Measurements from ENCODE around the gene CLK2. TPM values are rescaled to one million over a fixed set of nuclear protein-coding genes. Genes with fewer than 3 reads are reported as not detected.

The CLK2 gene
- total RNA-seq, 1 experiment from 2014 or later: 72.6 TPM

DNA sequence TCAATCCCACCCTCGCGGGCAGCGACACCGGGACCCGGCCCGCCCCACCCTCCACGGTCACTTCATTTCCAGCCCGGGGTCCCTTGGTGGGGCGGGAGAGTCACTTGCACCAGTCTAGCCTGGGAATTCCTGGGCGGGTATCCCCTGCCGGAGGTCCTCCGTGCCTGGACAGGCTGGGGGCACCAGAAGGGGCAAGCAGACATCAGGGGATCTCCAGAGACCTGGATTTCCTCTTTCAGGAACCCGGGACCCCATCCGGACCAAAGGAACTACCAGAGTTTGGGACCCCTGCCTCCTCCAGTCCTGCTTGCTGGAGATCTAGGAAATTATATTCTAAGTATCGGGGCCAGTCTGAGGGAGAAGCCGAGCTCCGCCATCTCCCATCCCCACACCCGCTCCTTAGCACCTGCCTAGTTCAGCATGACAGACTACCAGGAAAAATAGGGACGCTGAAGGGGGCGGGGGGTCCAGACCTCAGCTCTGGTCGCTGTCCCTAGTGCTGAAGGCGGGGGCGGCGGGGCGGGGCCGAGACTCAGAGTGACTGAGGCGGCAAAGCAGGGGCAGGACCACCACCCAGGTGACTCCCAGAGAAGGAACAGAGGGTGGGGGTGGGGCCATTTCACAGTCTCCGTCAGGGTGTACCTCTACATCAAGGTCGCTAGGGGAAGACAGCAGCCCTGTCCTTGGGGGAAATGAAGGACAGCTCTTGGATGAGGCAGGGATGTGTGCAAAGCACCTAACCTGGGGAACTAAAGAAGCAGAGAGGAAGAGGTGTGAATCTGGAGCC lies 4.8 kb upstream of the CLK2 start (continued):
- TF ChIP-seq YY1 (IDR thresholded peaks at IDR 0.05; ENCODE audit: extremely low read depth, insufficient replicate concordance, low read depth, low read length) (no peak), ZFX (IDR thresholded peaks at IDR 0.05) (no peak), CEBPB (IDR thresholded peaks at IDR 0.05; ENCODE audit: low read depth) (no peak), EZH2phosphoT487 (IDR thresholded peaks at IDR 0.05; ENCODE audit: borderline replicate concordance) (no peak)

- H3K27me3 ChIP-seq (ENCODE audit: insufficient read depth, low read length): no peaks in the 10 kb centered on the region
- H3K79me2 ChIP-seq (ENCODE audit: insufficient read depth, low read length): peaks cover 13% of the 10 kb centered on the region
- H3K4me2 ChIP-seq (ENCODE audit: low read length): peak within 1 kb of the TSS; percentile 100
- no peaks in the 10 kb centered on the region for H3K9me3 ChIP-seq (ENCODE audit: control insufficient read depth in 1 of 2, insufficient read depth in 1 of 2, low read depth in 1 of 2, low read length in 2 of 2)
- DNase-seq (ENCODE audit: low read depth, low spot score): peak; percentile 94
- no peaks in the 10 kb centered on the region for H3K36me3 ChIP-seq (ENCODE audit: control insufficient read depth in 1 of 2, insufficient read depth in 2 of 2, low read length in 2 of 2)
- peak within 1 kb of the TSS; percentile 65 for H2AFZ ChIP-seq (ENCODE audit: low read depth, low read length, poor library complexity, severe bottlenecking)
- CTCF ChIA-PET: interaction anchor here (0.6 to 1.1 kb wide), 7 partner anchors 25 to 991 kb away, joined by 3 to 6 read pairs (median 4); no protein-coding TSS in a partner anchor
- TSS peak; percentile 42 for BruUV-seq (replicated peaks)
- RAD21 ChIA-PET (ENCODE audit: low non-redundant PET in 1 of 2, low total read pairs in 2 of 2, uncharacterized antibody in 2 of 2, unreplicated experiment in 2 of 2): interaction anchor here in 1 of 2 experiments (0.6 to 0.8 kb wide), 3 partner anchors 9 to 360 kb away, joined by 3 to 8 read pairs (median 4); partner anchors contain the start of gene FDPS
- ATAC-seq: peak; percentile 71
- intact Hi-C loops (cut with micrococcal nuclease): loop anchor here (1.0 to 5.0 kb wide), 2 partner anchors 46 to 225 kb away; no protein-coding TSS in a partner anchor
- peak within 1 kb of the TSS; percentile 67 for H3K9ac ChIP-seq (ENCODE audit: low read length)
- H3K27ac ChIP-seq (ENCODE audit: low read depth, low read length): peak within 1 kb of the TSS; percentile 63
- H3K4me3 ChIP-seq (replicated peaks in 1 of 2; ENCODE audit: low read depth in 1 of 2, low read length in 2 of 2): peak within 1 kb of the TSS; percentile 76 to 85
- POLR2A ChIA-PET: interaction anchor here (1.0 kb wide), 1 partner anchor 30 kb away, joined by 5 read pairs; no protein-coding TSS in a partner anchor
- H4K20me1 ChIP-seq (ENCODE audit: insufficient read depth): no peaks in the 10 kb centered on the region
- H3K9me2 ChIP-seq (ENCODE audit: insufficient read depth): no peaks in the 10 kb centered on the region
- peaks cover 10 to 33% of the 10 kb centered on the region in 2 experiments for H3K4me1 ChIP-seq (ENCODE audit: control insufficient read depth in 1 of 2, insufficient read depth in 2 of 2, low read length in 2 of 2)
- TF ChIP-seq TCF7L2 (IDR thresholded peaks at IDR 0.05; ENCODE audit: borderline replicate concordance, extremely low read depth, insufficient read depth, insufficient read length) (peak; percentile 34), FOSL1 (IDR thresholded peaks at IDR 0.05; ENCODE audit: low read depth) (no peak), POLR2AphosphoS5 (IDR thresholded peaks at IDR 0.05; ENCODE audit: low read depth, low read length) (no peak; the same call in 1 of the 2 replicates), ZNF274 (IDR thresholded peaks at IDR 0.05; ENCODE audit: low read depth, low read length) (no peak), SRF (IDR thresholded peaks at IDR 0.05; ENCODE audit: low read depth) (no peak), CTCF (IDR thresholded peaks at IDR 0.05 in 2 of 3, conservative IDR thresholded peaks at IDR 0.05 in 1 of 3; ENCODE audit: borderline replicate concordance in 1 of 3, insufficient read depth in 1 of 3, low read depth in 2 of 3, low read length in 2 of 3) (peak; percentile 27 to 60 (median 46); a peak in 5 of 6 replicates), YY1 (IDR thresholded peaks at IDR 0.05; ENCODE audit: extremely low read depth, insufficient replicate concordance, low read depth, low read length) (no peak), CBX3 (IDR thresholded peaks at IDR 0.05; ENCODE audit: low read depth) (peak; percentile 62; the same call in 1 of the 2 replicates), RAD21 (IDR thresholded peaks at IDR 0.05; ENCODE audit: low read depth) (no peak; the same call in 1 of the 2 replicates), JUND (IDR thresholded peaks at IDR 0.05) (no peak)
- TF ChIP-seq, protein P1, sequence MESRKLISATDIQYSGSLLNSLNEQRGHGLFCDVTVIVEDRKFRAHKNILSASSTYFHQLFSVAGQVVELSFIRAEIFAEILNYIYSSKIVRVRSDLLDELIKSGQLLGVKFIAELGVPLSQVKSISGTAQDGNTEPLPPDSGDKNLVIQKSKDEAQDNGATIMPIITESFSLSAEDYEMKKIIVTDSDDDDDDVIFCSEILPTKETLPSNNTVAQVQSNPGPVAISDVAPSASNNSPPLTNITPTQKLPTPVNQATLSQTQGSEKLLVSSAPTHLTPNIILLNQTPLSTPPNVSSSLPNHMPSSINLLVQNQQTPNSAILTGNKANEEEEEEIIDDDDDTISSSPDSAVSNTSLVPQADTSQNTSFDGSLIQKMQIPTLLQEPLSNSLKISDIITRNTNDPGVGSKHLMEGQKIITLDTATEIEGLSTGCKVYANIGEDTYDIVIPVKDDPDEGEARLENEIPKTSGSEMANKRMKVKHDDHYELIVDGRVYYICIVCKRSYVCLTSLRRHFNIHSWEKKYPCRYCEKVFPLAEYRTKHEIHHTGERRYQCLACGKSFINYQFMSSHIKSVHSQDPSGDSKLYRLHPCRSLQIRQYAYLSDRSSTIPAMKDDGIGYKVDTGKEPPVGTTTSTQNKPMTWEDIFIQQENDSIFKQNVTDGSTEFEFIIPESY (IDR thresholded peaks at IDR 0.05; ENCODE audit: extremely low read depth, insufficient replicate concordance, low read length): no peak
These were observed 4.0 kb upstream of the CLK2 start, which contains the start of gene HCN3 for GRCh38 chr1:155277070-155277901. Gene HCN3, plus strand, starts transcription at chr1:155277463. Its CDS starts 128 bp downstream, at chr1:155277591.
